HCT116 (cell line): ENCODE measurements around the gene MKNK1. TPM values are rescaled to one million over a fixed set of nuclear protein-coding genes. Genes with fewer than 3 reads are reported as not detected.

Source experiments
- CEBPB ChIP-seq: IDR thresholded peaks from 2 replicates; pipeline ENCODE4 v1.6.1; 2012; ENCODE audit warnings: low read depth
- ELF1 ChIP-seq: IDR thresholded peaks from 2 replicates; pipeline ENCODE4 v1.6.1; 2012; ENCODE audit warnings: low read depth, borderline replicate concordance
- REST ChIP-seq: IDR thresholded peaks from 2 replicates; pipeline ENCODE4 v1.6.1; 2012; ENCODE audit warnings: low read depth
- SIN3A ChIP-seq: IDR thresholded peaks from 2 replicates; pipeline ENCODE4 v1.6.1; 2012; ENCODE audit warnings: low read depth
- SP1 ChIP-seq: IDR thresholded peaks from 2 replicates; pipeline ENCODE4 v1.6.1; 2012; ENCODE audit warnings: low read depth
- SRF ChIP-seq: IDR thresholded peaks from 2 replicates; pipeline ENCODE4 v1.6.1; 2012; ENCODE audit warnings: low read depth
- TCF7L2 ChIP-seq: IDR thresholded peaks from 2 replicates; pipeline ENCODE4 v1.7.0; 2011; ENCODE audit warnings: borderline replicate concordance, inconsistent platforms; ENCODE audit not compliant: insufficient read depth, insufficient read length; ENCODE audit errors: extremely low read depth
- YY1 ChIP-seq: IDR thresholded peaks from 2 replicates; pipeline ENCODE4 v1.6.1; 2011; ENCODE audit warnings: low read length, low read depth, moderate library complexity, mild to moderate bottlenecking; ENCODE audit not compliant: insufficient replicate concordance; ENCODE audit errors: extremely low read depth
- ZBTB33 ChIP-seq: IDR thresholded peaks from 2 replicates; pipeline ENCODE4 v1.6.1; 2011; ENCODE audit warnings: mild to moderate bottlenecking, low read length, moderate library complexity; ENCODE audit not compliant: insufficient replicate concordance; ENCODE audit errors: extremely low read depth
- ZFX ChIP-seq: fragments of 450-650 bp; IDR thresholded peaks from 2 replicates; pipeline ENCODE4 v1.6.1; 2017
- total RNA-seq: library from RNA; stranded (reverse); gene quantifications from one replicate; pipeline ENCODE4 v1.2.1, GENCODE V29; 2021; ENCODE audit not compliant: unreplicated experiment

Gene MKNK1
- total RNA-seq, 1 experiment from 2014 or later = 30.9 TPM

DNA sequence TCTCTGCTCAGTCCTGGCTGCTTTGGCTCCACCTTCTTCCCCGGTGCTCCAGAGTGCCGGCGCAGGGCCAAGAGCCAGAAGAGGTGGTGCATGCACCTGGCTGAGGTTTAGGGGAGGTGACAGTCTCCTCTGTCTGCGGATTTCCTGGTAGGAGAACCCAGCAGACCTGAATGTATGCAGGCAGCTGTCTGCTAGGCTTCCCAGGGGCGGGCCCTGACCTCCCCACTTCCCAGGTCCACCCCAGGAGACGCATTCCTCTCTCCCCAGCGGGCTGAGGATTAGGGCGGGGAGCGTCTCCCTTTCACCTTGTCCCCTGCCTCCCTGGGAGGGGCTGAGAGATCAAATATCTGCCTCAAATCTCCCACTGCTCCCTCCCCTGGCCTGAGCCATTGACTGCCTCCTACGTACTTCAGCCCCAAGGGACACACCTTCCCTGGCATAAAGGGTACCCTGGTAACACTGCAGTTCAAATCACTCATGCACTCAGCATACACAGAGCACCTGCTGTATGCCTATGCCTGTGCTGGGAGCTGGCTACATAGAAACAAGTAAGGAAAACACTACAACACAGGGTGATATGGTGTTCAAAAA lies 87.0 kb downstream of the MKNK1 start (continued):
- TF ChIP-seq REST = no peak
- no peak for TF ChIP-seq SIN3A
- TF ChIP-seq ELF1 = no peak
- TF ChIP-seq SRF = no peak
- TF ChIP-seq SP1 = peak; percentile 80
- TF ChIP-seq ZBTB33 = no peak
- no peak for TF ChIP-seq CEBPB
- TF ChIP-seq YY1 = no peak
- no peak for TF ChIP-seq ZFX
- TF ChIP-seq TCF7L2 = no peak
